A549 (cell line): ENCODE results near the gene MAG.

Experiments
- CBX8 ChIP-seq: fragments of 200-600 bp; sonication (generic); IDR thresholded peaks from 2 replicates; pipeline ENCODE4 v1.6.1; 2016
- CTCF ChIP-seq: fragments of >200 bp; sonication (Bioruptor Twin); formaldehyde crosslinking; IDR thresholded peaks from 3 replicates; pipeline ENCODE4 v1.5.1; 2016
- E2F6 ChIP-seq: IDR thresholded peaks from 2 replicates; pipeline ENCODE4 v1.6.1; 2012; ENCODE audit warnings: low read depth, borderline replicate concordance
- EP300 ChIP-seq, 2 experiments: fragments of >200 bp; sonication (Bioruptor Twin); formaldehyde crosslinking; IDR thresholded peaks; 2 replicates in 1 of 2; 3 replicates in 1 of 2; pipeline ENCODE4 v1.6.1; 2016 to 2017
- FOSB ChIP-seq: fragments of 250-450 bp; sonication (Bioruptor Pico); IDR thresholded peaks from 2 replicates; pipeline ENCODE4 v1.5.0; 2020; ENCODE audit warnings: mild to moderate bottlenecking, moderate library complexity
- HDAC2 ChIP-seq: fragments of 200-600 bp; sonication (generic); IDR thresholded peaks from 2 replicates; pipeline ENCODE4 v1.6.1; 2016
- JUN ChIP-seq, 2 experiments: fragments of >200 bp; sonication (Bioruptor Twin); formaldehyde crosslinking; IDR thresholded peaks; 2 replicates in 1 of 2; 3 replicates in 1 of 2; pipeline ENCODE4 v1.6.1; 2016 to 2017
- MAX ChIP-seq: IDR thresholded peaks from 2 replicates; pipeline ENCODE4 v1.6.1; 2012
- PHF8 ChIP-seq: fragments of 200-600 bp; sonication (generic); IDR thresholded peaks from 2 replicates; pipeline ENCODE4 v1.6.1; 2016; ENCODE audit warnings: low read depth, mild to moderate bottlenecking, antibody characterized with exemption, moderate library complexity, borderline replicate concordance
- POLR2A ChIP-seq: IDR thresholded peaks from 2 replicates; pipeline ENCODE4 v1.6.1; 2012; ENCODE audit warnings: mild to moderate bottlenecking, low read length
- RAD21 ChIP-seq, 2 experiments: fragments of >200 bp in 1 of 2; sonication (Bioruptor Twin) in 1 of 2; formaldehyde crosslinking in 1 of 2; IDR thresholded peaks in 1 of 2; conservative IDR thresholded peaks in 1 of 2; 2 replicates in 1 of 2; 3 replicates in 1 of 2; pipeline ENCODE4 v1.6.1; 2012 to 2018; ENCODE audit warnings: inconsistent platforms in 1 of 2
- SMC3 ChIP-seq: fragments of >200 bp; sonication (Bioruptor Twin); formaldehyde crosslinking; IDR thresholded peaks from 3 replicates; pipeline ENCODE4 v1.6.1; 2018; ENCODE audit warnings: inconsistent platforms

- TF ChIP-seq CBX8 (no peak), CTCF (no peak), EP300 (IDR thresholded peaks at IDR 0.05) (no peak), POLR2A (no peak), JUN (IDR thresholded peaks at IDR 0.05) (no peak), MAX (no peak), HDAC2 (no peak), PHF8 (no peak), E2F6 (no peak), FOSB (CRISPR knock-in tag) (no peak), SMC3 (no peak), RAD21 (conservative IDR thresholded peaks at IDR 0.05 in 1 of 2, IDR thresholded peaks at IDR 0.05 in 1 of 2) (no peak)
Observed at GRCh38 chr19:35291916-35292315, at the start of gene MAG.
